Muscle layer of colon (tissue), 2 donors: ENCODE measurements around the gene NUBPL.

ENCODE experiments used
- H3K27ac ChIP-seq: one replicate; pipeline ENCODE4 v1.7.0; 2013; ENCODE audit warnings: low read depth, mild to moderate bottlenecking, low read length, moderate library complexity
- H3K27me3 ChIP-seq, 2 donors: one replicate each; pipeline ENCODE4 v1.7.0; 2013; ENCODE audit warnings: low read length in 2 of 2, mild to moderate bottlenecking in 2 of 2; ENCODE audit not compliant: insufficient read depth in 2 of 2, control insufficient read depth in 1 of 2
- H3K36me3 ChIP-seq: one replicate; pipeline ENCODE4 v1.7.0; 2013; ENCODE audit warnings: mild to moderate bottlenecking, low read length; ENCODE audit not compliant: insufficient read depth
- H3K4me1 ChIP-seq: one replicate; pipeline ENCODE4 v1.7.0; 2013; ENCODE audit warnings: mild to moderate bottlenecking, low read length; ENCODE audit not compliant: insufficient read depth
- H3K4me3 ChIP-seq, 2 donors: one replicate each; pipeline ENCODE4 v1.7.0; 2013; ENCODE audit warnings: low read length in 2 of 2, low read depth in 1 of 2, mild to moderate bottlenecking in 1 of 2, moderate library complexity in 1 of 2
- H3K9ac ChIP-seq: one replicate; pipeline ENCODE4 v1.7.0; 2013; ENCODE audit warnings: low read length
- H3K9me3 ChIP-seq: one replicate; pipeline ENCODE4 v1.7.0; 2013; ENCODE audit warnings: mild to moderate bottlenecking, low read length
- donor health status: abdominal sarcoma.
- donor health status: Adenocarcinoma of cecum.

The NUBPL gene

DNA sequence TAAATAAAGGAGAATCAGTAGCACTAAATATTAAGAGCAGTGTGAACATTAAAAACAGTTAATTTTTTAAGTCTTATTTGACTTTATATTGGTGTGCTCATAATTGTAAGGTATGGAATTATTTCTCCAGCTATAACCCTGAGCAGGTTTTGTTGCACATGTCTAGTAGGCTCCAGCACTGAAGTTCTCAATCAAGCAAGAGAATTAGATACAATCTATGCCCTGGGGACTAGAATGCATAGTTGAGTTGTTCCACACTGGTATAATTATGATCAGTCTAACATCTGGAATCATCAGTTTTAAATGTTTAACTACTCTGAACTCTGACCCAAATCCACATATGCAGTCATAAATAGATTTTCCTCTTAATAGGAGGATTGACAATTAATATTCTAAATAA is 258.1 kb downstream of the NUBPL start:
- Histone ChIP-seq H3K4me1 (no peaks in the 10 kb centered on the region), H3K9me3 (no peaks in the 10 kb centered on the region), H3K36me3 (no peaks in the 10 kb centered on the region), H3K9ac (no peak overlapping the region), H3K27me3 (no peaks in the 10 kb centered on the region), H3K27ac (no peak overlapping the region), H3K4me3 (no peak overlapping the region)

DNA sequence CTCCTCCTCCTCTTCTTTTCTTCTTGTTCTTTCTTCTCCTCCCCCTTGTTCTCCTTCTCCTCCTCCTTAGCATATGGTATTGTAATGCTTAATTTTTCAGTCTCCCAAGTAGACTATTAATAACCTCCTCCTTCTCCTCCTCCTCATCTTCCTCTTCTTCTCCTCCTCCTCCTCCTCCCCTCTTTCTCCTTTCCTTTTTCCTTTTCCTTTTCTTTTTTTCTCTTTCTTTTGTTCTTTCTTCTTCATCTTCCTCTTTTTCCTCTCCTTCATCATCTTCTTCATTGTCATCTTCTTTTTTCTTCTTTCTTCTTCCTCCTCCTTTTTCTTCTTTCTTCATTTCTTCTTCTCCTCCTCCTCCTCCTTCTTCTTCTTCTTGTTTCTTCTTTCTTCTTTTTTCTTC is 264.3 kb downstream of the NUBPL start:
- H3K27me3 ChIP-seq: no peaks in the 10 kb centered on the region
- H3K4me1 ChIP-seq: no peaks in the 10 kb centered on the region
- H3K4me3 ChIP-seq: no peak overlapping the region
- no peaks in the 10 kb centered on the region for H3K36me3 ChIP-seq
- no peaks in the 10 kb centered on the region for H3K9me3 ChIP-seq
- H3K27ac ChIP-seq: no peak overlapping the region
- no peak overlapping the region for H3K9ac ChIP-seq

DNA sequence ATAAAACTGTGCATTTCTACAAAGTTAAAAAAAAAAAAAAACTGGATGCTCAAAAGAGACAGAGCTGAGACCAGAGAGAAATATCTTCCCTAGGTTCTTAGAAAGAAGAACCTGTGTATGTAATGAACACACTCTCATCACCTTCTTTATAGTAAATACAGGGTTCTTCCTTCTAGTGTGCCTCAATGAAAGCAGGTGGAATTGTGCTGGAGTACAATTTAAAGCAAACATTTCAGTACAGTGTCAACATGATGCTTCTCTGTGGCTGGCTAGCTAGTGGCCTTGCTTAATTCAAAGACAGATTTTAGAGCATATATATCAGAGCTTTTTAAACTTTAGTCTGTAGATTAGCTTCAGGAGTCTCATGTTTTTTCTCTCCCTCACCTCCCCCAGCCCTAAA is 266.1 kb downstream of the NUBPL start:
- Histone ChIP-seq H3K4me3 (no peak overlapping the region), H3K9ac (no peak overlapping the region), H3K27ac (no peak overlapping the region), H3K9me3 (no peaks in the 10 kb centered on the region), H3K4me1 (no peaks in the 10 kb centered on the region), H3K36me3 (no peaks in the 10 kb centered on the region), H3K27me3 (no peaks in the 10 kb centered on the region)

DNA sequence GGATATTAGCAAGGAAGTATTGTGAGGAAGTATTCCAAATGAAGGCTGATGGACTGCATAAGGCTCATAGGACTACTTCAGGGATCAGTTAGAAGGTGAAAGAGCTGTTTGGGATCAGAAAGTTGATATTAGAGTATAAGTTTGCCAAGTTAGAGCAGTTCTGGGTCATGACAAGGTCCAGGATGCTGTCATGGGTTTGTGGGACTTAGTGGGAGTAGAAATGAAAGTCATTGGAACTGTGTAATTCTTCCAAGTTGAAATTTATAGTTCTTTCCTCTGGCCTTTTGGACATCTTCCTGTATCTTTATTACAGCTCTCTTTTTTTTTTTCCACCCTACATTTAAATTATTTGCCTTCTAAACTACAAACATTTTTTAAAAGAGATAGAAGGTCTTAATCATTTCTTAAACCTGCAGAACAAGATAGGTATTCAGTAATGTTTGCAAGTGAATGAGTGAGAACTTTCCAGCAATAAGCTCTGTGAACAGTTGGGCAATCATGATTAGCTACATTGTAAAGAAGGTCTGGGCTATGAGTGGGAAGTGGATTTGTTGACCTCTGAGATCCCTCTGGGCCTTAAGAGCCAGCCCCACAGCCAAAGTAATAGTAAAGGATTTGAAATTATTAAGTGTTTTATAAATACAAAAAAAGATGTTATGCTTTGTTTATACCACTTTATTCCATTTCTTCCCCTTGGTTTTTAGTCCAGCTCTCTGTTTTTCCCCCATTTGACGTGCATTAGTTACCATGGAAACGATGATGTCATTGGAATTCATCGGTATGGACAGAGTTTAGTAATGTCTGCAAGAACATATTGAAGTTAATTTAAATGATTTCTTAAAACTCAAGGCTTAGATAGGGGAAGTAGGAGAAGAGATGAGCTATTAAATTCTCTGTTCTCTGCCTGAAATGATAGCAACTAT is 268.0 kb downstream of the NUBPL start:
- Histone ChIP-seq H3K4me3 (no peak overlapping the region), H3K9me3 (no peaks in the 10 kb centered on the region), H3K36me3 (no peaks in the 10 kb centered on the region), H3K27ac (no peak overlapping the region), H3K9ac (no peak overlapping the region), H3K4me1 (no peaks in the 10 kb centered on the region), H3K27me3 (no peaks in the 10 kb centered on the region)

DNA sequence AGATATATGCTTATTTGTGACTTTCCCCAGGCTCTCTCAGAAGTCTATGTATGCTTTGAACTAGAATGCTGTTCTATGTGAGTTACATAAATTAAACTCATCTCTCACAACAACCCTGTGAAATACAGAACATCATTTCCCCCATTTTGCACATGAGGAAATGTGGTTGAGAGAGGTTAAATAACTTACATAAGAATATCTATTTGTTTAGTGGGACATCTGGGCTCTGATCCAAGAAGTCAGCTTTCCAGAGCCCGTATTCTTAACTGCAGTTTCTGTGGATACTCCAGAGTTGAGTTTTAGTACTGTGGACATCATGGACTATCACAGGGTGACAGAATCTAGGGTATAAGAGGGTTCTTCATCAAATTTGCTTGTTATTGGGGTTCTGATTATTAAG is 273.4 kb downstream of the NUBPL start:
- H3K4me1 ChIP-seq: no peaks in the 10 kb centered on the region
- H3K27ac ChIP-seq: no peak overlapping the region
- H3K36me3 ChIP-seq: no peaks in the 10 kb centered on the region
- no peak overlapping the region for H3K4me3 ChIP-seq
- no peaks in the 10 kb centered on the region for H3K9me3 ChIP-seq
- H3K9ac ChIP-seq: no peak overlapping the region
- H3K27me3 ChIP-seq: no peaks in the 10 kb centered on the region

DNA sequence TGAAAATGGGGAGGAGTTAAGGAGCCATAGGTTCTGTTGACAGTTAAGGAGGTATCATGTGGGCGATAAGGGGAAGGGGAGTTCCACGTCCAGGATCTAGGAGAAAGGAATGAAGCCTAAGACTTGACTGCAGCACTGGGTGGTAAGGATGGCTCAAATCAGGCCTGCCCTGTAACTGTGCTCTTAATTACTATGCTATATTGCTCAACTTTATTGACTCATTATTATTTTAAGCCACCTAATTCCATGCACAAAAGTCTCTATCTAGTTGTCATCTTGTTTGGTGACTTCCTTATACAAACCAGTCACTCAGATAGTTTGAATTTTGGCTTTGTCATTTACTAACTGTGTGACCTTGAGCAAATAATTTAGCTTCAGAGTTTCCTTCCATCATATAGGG is 273.8 kb downstream of the NUBPL start:
- no peaks in the 10 kb centered on the region for H3K36me3 ChIP-seq
- no peaks in the 10 kb centered on the region for H3K4me1 ChIP-seq
- H3K9me3 ChIP-seq: no peaks in the 10 kb centered on the region
- no peak overlapping the region for H3K9ac ChIP-seq
- H3K4me3 ChIP-seq: no peak overlapping the region
- H3K27ac ChIP-seq: no peak overlapping the region
- no peaks in the 10 kb centered on the region for H3K27me3 ChIP-seq

DNA sequence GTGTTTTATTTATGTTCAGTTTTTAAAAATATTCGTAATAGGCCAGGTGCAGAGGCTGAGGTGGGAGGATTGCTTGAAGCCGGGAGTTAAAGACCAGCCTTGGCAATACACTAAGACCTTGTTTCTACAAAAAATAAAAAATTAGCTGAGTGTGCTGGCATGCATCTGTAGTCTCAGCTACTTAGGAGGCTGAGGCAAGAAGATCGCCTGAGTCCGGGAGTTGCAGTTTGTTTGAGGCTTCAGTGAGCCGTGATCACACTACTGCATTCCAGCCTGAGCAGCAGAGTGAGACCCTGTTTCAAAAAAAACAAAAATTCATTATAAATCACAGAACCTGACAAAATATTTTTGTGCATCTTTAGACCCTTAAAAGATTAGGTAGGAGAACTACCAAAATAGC is 275.8 kb downstream of the NUBPL start:
- H3K36me3 ChIP-seq: no peaks in the 10 kb centered on the region
- H3K9me3 ChIP-seq: no peaks in the 10 kb centered on the region
- H3K4me1 ChIP-seq: no peaks in the 10 kb centered on the region
- H3K27ac ChIP-seq: no peak overlapping the region
- H3K4me3 ChIP-seq: no peak overlapping the region
- H3K27me3 ChIP-seq: no peaks in the 10 kb centered on the region
- no peak overlapping the region for H3K9ac ChIP-seq

DNA sequence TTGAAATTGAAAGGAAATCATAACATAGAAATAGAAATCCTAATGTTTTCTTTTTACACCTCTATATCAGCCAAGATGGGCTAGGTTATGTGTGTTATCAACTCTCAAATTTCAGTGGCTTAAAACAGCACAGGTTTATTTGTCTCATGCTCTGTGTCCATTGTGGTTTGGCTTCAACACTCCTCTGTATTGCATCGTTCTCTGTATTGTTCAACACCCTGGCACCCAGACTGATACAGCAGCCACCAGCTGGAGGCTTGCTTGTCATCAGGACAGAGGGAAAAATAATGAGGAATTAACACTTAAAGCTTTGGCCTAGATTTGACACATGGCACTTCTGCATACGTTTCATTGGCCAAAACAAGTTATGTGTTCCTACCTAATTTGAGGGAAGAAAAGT is 281.7 kb downstream of the NUBPL start:
- Histone ChIP-seq H3K9ac (no peak overlapping the region), H3K27ac (no peak overlapping the region), H3K36me3 (no peaks in the 10 kb centered on the region), H3K27me3 (no peaks in the 10 kb centered on the region), H3K4me3 (no peak overlapping the region), H3K4me1 (no peaks in the 10 kb centered on the region), H3K9me3 (no peaks in the 10 kb centered on the region)

DNA sequence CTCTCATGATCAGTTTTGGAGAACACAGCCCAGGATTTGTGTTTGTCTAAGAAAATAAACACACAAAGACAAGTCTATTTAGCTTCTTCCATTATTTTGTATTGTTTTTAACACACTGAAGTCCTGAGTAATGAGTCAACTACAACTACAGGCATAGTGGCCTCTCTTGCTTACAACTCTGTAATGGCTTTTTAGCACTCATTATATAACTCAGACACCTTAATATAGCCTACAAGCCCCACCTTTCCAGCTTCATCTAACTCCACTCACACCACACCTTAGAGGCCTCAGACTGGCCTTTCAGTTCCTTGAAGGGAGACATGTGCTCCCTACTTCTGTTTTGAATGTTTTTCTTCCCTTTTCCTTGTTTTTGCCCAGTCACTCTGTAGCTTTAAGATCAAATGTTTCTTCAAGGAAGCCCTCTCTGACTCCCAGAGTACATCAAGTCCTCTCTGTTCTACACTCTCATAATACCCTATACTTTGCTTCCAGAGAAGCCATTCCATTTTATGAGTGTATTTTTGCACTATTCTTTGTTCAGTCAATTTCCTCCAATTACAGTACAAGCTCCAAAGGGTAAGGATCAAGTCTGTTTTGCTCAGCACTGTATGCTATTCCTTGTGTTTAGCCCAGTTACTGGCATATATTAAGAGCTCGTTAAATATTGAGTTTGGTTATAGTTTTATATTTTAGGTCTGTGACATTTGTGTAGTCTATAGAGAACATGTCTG is 282.3 kb downstream of the NUBPL start:
- Histone ChIP-seq H3K36me3 (no peaks in the 10 kb centered on the region), H3K4me1 (no peaks in the 10 kb centered on the region), H3K27ac (no peak overlapping the region), H3K4me3 (no peak overlapping the region), H3K9ac (no peak overlapping the region), H3K9me3 (no peaks in the 10 kb centered on the region), H3K27me3 (no peaks in the 10 kb centered on the region)

DNA sequence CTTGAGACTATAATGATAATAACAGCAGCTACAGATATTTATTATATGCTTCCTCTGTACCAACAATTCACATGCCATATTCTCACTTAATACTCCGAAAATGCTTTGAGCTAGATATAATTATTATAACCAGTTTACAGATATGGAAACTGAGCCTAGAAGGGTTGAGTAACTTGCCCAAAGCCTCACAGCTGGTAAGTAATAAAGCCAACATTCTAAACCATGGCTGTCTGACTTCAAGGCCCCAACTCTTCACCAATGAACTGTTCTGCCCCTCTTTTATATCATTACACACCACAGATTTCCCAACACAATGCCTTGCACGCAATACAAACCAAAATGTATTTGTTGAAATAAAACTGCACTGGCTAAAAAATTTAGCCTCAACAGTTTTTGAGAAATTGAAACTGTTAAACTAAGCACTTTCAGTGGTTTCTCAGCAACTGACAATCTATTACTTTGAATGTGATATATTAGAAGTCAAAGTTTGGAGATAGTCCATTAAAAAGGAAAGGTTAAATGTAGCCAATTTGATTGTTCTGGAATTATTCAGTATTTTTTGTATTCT is 293.4 kb downstream of the NUBPL start:
- no peaks in the 10 kb centered on the region for H3K9me3 ChIP-seq
- no peak overlapping the region for H3K4me3 ChIP-seq
- H3K9ac ChIP-seq: no peak overlapping the region
- H3K27me3 ChIP-seq: no peaks in the 10 kb centered on the region
- H3K36me3 ChIP-seq: no peaks in the 10 kb centered on the region
- no peak overlapping the region for H3K27ac ChIP-seq
- no peaks in the 10 kb centered on the region for H3K4me1 ChIP-seq

DNA sequence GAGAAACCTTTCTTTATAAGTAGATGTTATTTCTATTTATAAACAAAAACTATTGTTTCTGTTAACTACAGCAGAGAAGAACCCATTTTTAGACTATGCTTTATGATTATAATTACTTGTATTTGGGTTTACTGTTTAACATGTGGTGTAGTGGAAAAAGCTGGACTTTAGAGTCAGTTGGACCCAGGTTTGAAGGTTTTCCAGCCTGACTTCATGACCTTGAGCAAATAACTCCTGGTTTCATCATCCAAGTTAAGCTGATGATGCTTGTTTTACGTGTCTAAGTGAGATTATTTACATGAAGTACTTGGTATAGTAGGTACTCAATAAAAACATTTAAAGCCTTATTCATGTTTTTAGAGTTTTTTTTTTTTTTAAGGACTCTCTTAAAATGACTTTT is 294.1 kb downstream of the NUBPL start:
- Histone ChIP-seq H3K4me3 (no peak overlapping the region), H3K9ac (no peak overlapping the region), H3K36me3 (no peaks in the 10 kb centered on the region), H3K27ac (no peak overlapping the region), H3K9me3 (no peaks in the 10 kb centered on the region), H3K4me1 (no peaks in the 10 kb centered on the region), H3K27me3 (no peaks in the 10 kb centered on the region)
